GM21717 (cell line): ENCODE results near the gene SIN3B.

Experiments used
- ATAC-seq: cut with Tn5 transposase; IDR thresholded peaks from one replicate; pipeline ENCODE4 v1.9.1; 2021; ENCODE audit warnings: mild to moderate bottlenecking, moderate library complexity; ENCODE audit not compliant: unreplicated experiment

SIN3B gene

GRCh38 chr19:16901491-16902175 lies 72.4 kb downstream of the SIN3B start:
- no peak for ATAC-seq

- ATAC-seq: no peak
Observed at GRCh38 chr19:16902545-16902944, 73.3 kb downstream of the SIN3B start.

- no peak for ATAC-seq
Observed at GRCh38 chr19:16903347-16903746, 74.1 kb downstream of the SIN3B start.

- no peak for ATAC-seq
Observed at GRCh38 chr19:16904599-16904998, 75.4 kb downstream of the SIN3B start.

- ATAC-seq: no peak
Observed at GRCh38 chr19:16908759-16909158, 79.6 kb downstream of the SIN3B start.

- ATAC-seq: no peak
Observed at GRCh38 chr19:16911046-16911445, 81.8 kb downstream of the SIN3B start.

- no peak for ATAC-seq
Observed at GRCh38 chr19:16912780-16913179, 83.6 kb downstream of the SIN3B start.

GRCh38 chr19:16914421-16914820 lies 85.2 kb downstream of the SIN3B start:
- no peak for ATAC-seq

- no peak for ATAC-seq
Observed at GRCh38 chr19:16915135-16915534, 85.9 kb downstream of the SIN3B start.

- no peak for ATAC-seq
Observed at GRCh38 chr19:16915734-16916133, 86.5 kb downstream of the SIN3B start.

GRCh38 chr19:16917401-16917800 lies 88.2 kb downstream of the SIN3B start:
- ATAC-seq: no peak

- ATAC-seq: no peak
Observed at GRCh38 chr19:16919496-16919895, 90.3 kb downstream of the SIN3B start.

- no peak for ATAC-seq
Observed at GRCh38 chr19:16920816-16921529, 91.8 kb downstream of the SIN3B start.

GRCh38 chr19:16921766-16922591 lies 92.8 kb downstream of the SIN3B start:
- ATAC-seq: no peak

GRCh38 chr19:16922592-16922934 lies 93.4 kb downstream of the SIN3B start:
- ATAC-seq: no peak

GRCh38 chr19:16922949-16923348 lies 93.8 kb downstream of the SIN3B start:
- ATAC-seq: no peak

GRCh38 chr19:16927883-16928282 lies 98.7 kb downstream of the SIN3B start:
- no peak for ATAC-seq

- no peak for ATAC-seq
Observed at GRCh38 chr19:16928351-16928750, 99.2 kb downstream of the SIN3B start.

- ATAC-seq: no peak
Observed at GRCh38 chr19:16928916-16929315, 99.7 kb downstream of the SIN3B start.
